Mesenchymal stem cell (in vitro differentiated cells and primary cell): Measurements from ENCODE around the gene ASPG.

Experiments used
- DNase-seq: peaks from one replicate; pipeline ENCODE4 v3.0.0-alpha.2; 2013
- H2AFZ ChIP-seq: one replicate; pipeline ENCODE4 v1.6.1; 2013; ENCODE audit warnings: low read depth, mild to moderate bottlenecking, control low read depth, inconsistent platforms, low read length, moderate library complexity
- H2AK5ac ChIP-seq: 2 replicates; pipeline ENCODE4 v1.6.1; 2013; ENCODE audit warnings: low read length, moderate library complexity, mild to moderate bottlenecking, inconsistent platforms; ENCODE audit not compliant: severe bottlenecking
- H2BK120ac ChIP-seq: one replicate; pipeline ENCODE4 v1.6.1; 2013; ENCODE audit warnings: low read depth, mild to moderate bottlenecking, inconsistent platforms, low read length, moderate library complexity
- H2BK12ac ChIP-seq, 2 experiments: one replicate each; pipeline ENCODE4 v1.6.1; 2013; ENCODE audit warnings: inconsistent platforms in 2 of 2, low read length in 2 of 2, mild to moderate bottlenecking in 2 of 2, moderate library complexity in 2 of 2, control low read depth in 1 of 2
- H2BK15ac ChIP-seq: one replicate; pipeline ENCODE4 v1.6.1; 2013; ENCODE audit warnings: mild to moderate bottlenecking, low read depth, inconsistent platforms; ENCODE audit not compliant: poor library complexity, severe bottlenecking
- H2BK5ac ChIP-seq: 2 replicates; pipeline ENCODE4 v1.6.1; 2013; ENCODE audit warnings: low read depth, mild to moderate bottlenecking, low read length, control low read depth, inconsistent platforms; ENCODE audit not compliant: poor library complexity, severe bottlenecking
- H3K14ac ChIP-seq, 2 experiments: one replicate each; pipeline ENCODE4 v1.6.1; 2013; ENCODE audit warnings: inconsistent platforms in 2 of 2, low read length in 2 of 2, control low read depth in 1 of 2, mild to moderate bottlenecking in 1 of 2, moderate library complexity in 1 of 2
- H3K18ac ChIP-seq, 2 experiments: one replicate each; pipeline ENCODE4 v1.6.1; 2013; ENCODE audit warnings: inconsistent platforms in 2 of 2, low read length in 2 of 2, control low read depth in 1 of 2, low read depth in 1 of 2, mild to moderate bottlenecking in 1 of 2
- H3K23ac ChIP-seq, 2 experiments: one replicate each; pipeline ENCODE4 v1.6.1; 2013; ENCODE audit warnings: inconsistent platforms in 2 of 2, low read length in 2 of 2, mild to moderate bottlenecking in 2 of 2, moderate library complexity in 2 of 2, control low read depth in 1 of 2
- H3K27ac ChIP-seq: 2 replicates; pipeline ENCODE4 v1.5.1; 2013; ENCODE audit warnings: mild to moderate bottlenecking, moderate library complexity, low read length, control low read depth, inconsistent platforms; ENCODE audit not compliant: poor library complexity, severe bottlenecking
- H3K27me3 ChIP-seq, 2 experiments: 2 replicates each; pipeline versions ENCODE4 v1.6.1 to v1.7.0; 2013; ENCODE audit warnings: low read length in 2 of 2, mild to moderate bottlenecking in 2 of 2, moderate library complexity in 2 of 2, control low read depth in 1 of 2, inconsistent platforms in 1 of 2; ENCODE audit not compliant: control insufficient read depth in 1 of 2, insufficient read depth in 1 of 2
- H3K36me3 ChIP-seq, 2 experiments: 2 replicates each; pipeline versions ENCODE4 v1.6.1 to v1.7.0; 2013; ENCODE audit warnings: low read length in 2 of 2, control low read depth in 1 of 2, inconsistent platforms in 1 of 2, low read depth in 1 of 2, mild to moderate bottlenecking in 1 of 2; ENCODE audit not compliant: insufficient read depth in 2 of 2, control insufficient read depth in 1 of 2
- H3K4ac ChIP-seq, 2 experiments: one replicate each; pipeline ENCODE4 v1.6.1; 2013; ENCODE audit warnings: inconsistent platforms in 2 of 2, low read length in 2 of 2, mild to moderate bottlenecking in 2 of 2, moderate library complexity in 2 of 2, control low read depth in 1 of 2, low read depth in 1 of 2
- H3K4me1 ChIP-seq: 2 replicates; pipeline ENCODE4 v1.6.1; 2013; ENCODE audit warnings: low read depth, low read length, control low read depth; ENCODE audit not compliant: control insufficient read depth, insufficient read depth
- H3K4me2 ChIP-seq: 2 replicates; pipeline ENCODE4 v1.6.1; 2013; ENCODE audit warnings: low read length, mild to moderate bottlenecking, inconsistent platforms; ENCODE audit not compliant: poor library complexity, severe bottlenecking
- H3K4me3 ChIP-seq, 2 experiments: 2 replicates each; pipeline versions ENCODE4 v1.5.1 to v1.7.0; 2013; ENCODE audit warnings: low read length in 2 of 2, mild to moderate bottlenecking in 2 of 2, control low read depth in 1 of 2, low read depth in 1 of 2; ENCODE audit not compliant: insufficient read depth in 1 of 2
- H3K79me1 ChIP-seq: replicated peaks from 2 replicates; pipeline ENCODE4 v1.6.1; 2013; ENCODE audit warnings: mild to moderate bottlenecking, control low read depth, low read length, inconsistent platforms; ENCODE audit not compliant: poor library complexity, severe bottlenecking
- H3K9ac ChIP-seq: 2 replicates; pipeline ENCODE4 v1.7.0; 2013; ENCODE audit warnings: mild to moderate bottlenecking, low read length, moderate library complexity
- H3K9me3 ChIP-seq: 2 replicates; pipeline ENCODE4 v1.7.0; 2013; ENCODE audit warnings: mild to moderate bottlenecking, low read length; ENCODE audit not compliant: control insufficient read depth
- H4K8ac ChIP-seq: one replicate; pipeline ENCODE4 v1.6.1; 2013; ENCODE audit warnings: inconsistent platforms, mild to moderate bottlenecking, low read length, moderate library complexity
- H4K91ac ChIP-seq: one replicate; pipeline ENCODE4 v1.6.1; 2013; ENCODE audit warnings: mild to moderate bottlenecking, low read length, inconsistent platforms
- WGBS: methylation state at CpG from one replicate; pipeline ENCODE4 v1.1.7; 2013; ENCODE audit warnings: mixed read lengths; 5-methylcytosine and 5-hydroxymethylcytosine counted together

The ASPG gene

GRCh38 chr14:104143521-104144452 lies 58.3 kb downstream of the ASPG start:
- 89% methylated on average over 24 of the region's 26 CpGs for WGBS
- Histone ChIP-seq H3K9ac (no peak overlapping the region), H3K23ac (no peak overlapping the region), H2BK120ac (no peak overlapping the region), H3K36me3 (no peaks in the 10 kb centered on the region), H3K14ac (no peak overlapping the region), H2BK15ac (no peak overlapping the region), H2BK5ac (no peak overlapping the region), H3K9me3 (no peaks in the 10 kb centered on the region), H3K4me3 (no peak overlapping the region), H3K4ac (no peak overlapping the region), H2AFZ (no peak overlapping the region), H3K27me3 (peaks cover 45 to 62% of the 10 kb centered on the region in 2 experiments), H4K91ac (no peak overlapping the region), H3K4me1 (peaks cover 6% of the 10 kb centered on the region), H2BK12ac (no peak overlapping the region), H3K4me2 (no peak overlapping the region), H3K27ac (no peak overlapping the region), H2AK5ac (no peak overlapping the region), H3K79me1 (no peaks in the 10 kb centered on the region), H3K18ac (no peak overlapping the region), H4K8ac (no peak overlapping the region)
- no peak for DNase-seq

- Histone ChIP-seq H2BK12ac (no peak overlapping the region), H3K27ac (no peak overlapping the region), H4K91ac (no peak overlapping the region), H2AFZ (no peak overlapping the region), H2BK120ac (no peak overlapping the region), H3K4me1 (peaks cover 11% of the 10 kb centered on the region), H3K4me3 (no peak overlapping the region), H4K8ac (no peak overlapping the region), H3K18ac (no peak overlapping the region), H3K9me3 (no peaks in the 10 kb centered on the region), H3K9ac (no peak overlapping the region), H3K79me1 (no peaks in the 10 kb centered on the region), H2BK5ac (no peak overlapping the region), H3K27me3 (peaks cover 40 to 59% of the 10 kb centered on the region in 2 experiments), H3K14ac (no peak overlapping the region), H3K36me3 (no peaks in the 10 kb centered on the region), H2AK5ac (no peak overlapping the region), H3K4ac (no peak overlapping the region), H3K23ac (no peak overlapping the region), H3K4me2 (no peak overlapping the region), H2BK15ac (no peak overlapping the region)
- 92% methylated on average over 4 of the region's 4 CpGs for WGBS
- DNase-seq: no peak
These were observed 58.9 kb downstream of the ASPG start for GRCh38 chr14:104144453-104144790.

GRCh38 chr14:104144911-104145825 lies 59.7 kb downstream of the ASPG start:
- no peak overlapping the region for H3K18ac ChIP-seq
- peak overlapping the region; percentile 18 for H4K91ac ChIP-seq
- H2BK120ac ChIP-seq: no peak overlapping the region
- H3K4me1 ChIP-seq: peaks cover 17% of the 10 kb centered on the region
- no peak overlapping the region for H2BK5ac ChIP-seq
- no peak overlapping the region for H2AFZ ChIP-seq
- no peak overlapping the region for H2AK5ac ChIP-seq
- H2BK12ac ChIP-seq: peak overlapping the region; percentile 16 to 56
- no peaks in the 10 kb centered on the region for H3K79me1 ChIP-seq
- peaks cover 33 to 51% of the 10 kb centered on the region in 2 experiments for H3K27me3 ChIP-seq
- H3K14ac ChIP-seq: no peak overlapping the region
- no peak overlapping the region for H3K27ac ChIP-seq
- no peak overlapping the region for H3K4me2 ChIP-seq
- no peak for DNase-seq
- no peak overlapping the region for H3K4ac ChIP-seq
- H3K36me3 ChIP-seq: no peaks in the 10 kb centered on the region
- H2BK15ac ChIP-seq: no peak overlapping the region
- 91% methylated on average over 37 of the region's 37 CpGs for WGBS
- no peak overlapping the region for H4K8ac ChIP-seq
- no peak overlapping the region for H3K9ac ChIP-seq
- no peak overlapping the region for H3K23ac ChIP-seq
- no peaks in the 10 kb centered on the region for H3K9me3 ChIP-seq
- H3K4me3 ChIP-seq: no peak overlapping the region
